GM12872 (cell line): Measurements from ENCODE around the gene MYH11.

Experiments
- CTCF ChIP-seq: IDR thresholded peaks from 3 replicates; pipeline ENCODE4 v1.5.1; 2011; ENCODE audit warnings: low read depth, mild to moderate bottlenecking, low read length, moderate library complexity; ENCODE audit not compliant: insufficient read depth

Gene MYH11

GRCh38 chr16:15749985-15750384 lies 106.8 kb downstream of the MYH11 start:
- TF ChIP-seq CTCF, result no peak

GRCh38 chr16:15749371-15749770 lies 107.5 kb downstream of the MYH11 start:
- no peak for TF ChIP-seq CTCF

- no peak for TF ChIP-seq CTCF
Measured at GRCh38 chr16:15748654-15749053, 108.2 kb downstream of the MYH11 start.

- TF ChIP-seq CTCF, result no peak
Measured at GRCh38 chr16:15747937-15748336, 108.9 kb downstream of the MYH11 start.

- no peak for TF ChIP-seq CTCF
Measured at GRCh38 chr16:15746332-15746731, 110.5 kb downstream of the MYH11 start.

GRCh38 chr16:15743657-15744056 lies 113.2 kb downstream of the MYH11 start:
- no peak for TF ChIP-seq CTCF

GRCh38 chr16:15742716-15743115 lies 114.1 kb downstream of the MYH11 start:
- no peak for TF ChIP-seq CTCF
